Activated T-cell treated with anti-CD3 and anti-CD28 coated beads, Interleukin-2, amount 50 U/mL, for 24 hours (primary cell): ENCODE measurements around the gene NTM.
"Not testable (repeated sequence)": the region's sequence is repeated elsewhere in the genome, so short reads cannot be mapped to it uniquely, and the experiment has no call there.

ENCODE experiments used
- DNase-seq: peaks from one replicate; pipeline ENCODE4 v3.0.0-alpha.2; 2020
- H3K27ac Mint-ChIP-seq: 2 replicates; pipeline ENCODE4 v1.8.0; 2020; ENCODE audit warnings: mild to moderate bottlenecking, mixed read lengths
- H3K27me3 Mint-ChIP-seq: 2 replicates; pipeline ENCODE4 v1.8.0; 2020; ENCODE audit warnings: mixed read lengths
- H3K36me3 Mint-ChIP-seq: 2 replicates; pipeline ENCODE4 v1.8.0; 2020; ENCODE audit warnings: low read depth, mixed read lengths
- H3K4me1 Mint-ChIP-seq: 2 replicates; pipeline ENCODE4 v1.8.0; 2020; ENCODE audit warnings: low read depth, mixed read lengths
- H3K4me3 Mint-ChIP-seq: 2 replicates; pipeline ENCODE4 v1.8.0; 2020; ENCODE audit warnings: mild to moderate bottlenecking, moderate library complexity, mixed read lengths
- H3K9me3 Mint-ChIP-seq: 2 replicates; pipeline ENCODE4 v1.8.0; 2020; ENCODE audit warnings: mixed read lengths

The NTM gene

DNA sequence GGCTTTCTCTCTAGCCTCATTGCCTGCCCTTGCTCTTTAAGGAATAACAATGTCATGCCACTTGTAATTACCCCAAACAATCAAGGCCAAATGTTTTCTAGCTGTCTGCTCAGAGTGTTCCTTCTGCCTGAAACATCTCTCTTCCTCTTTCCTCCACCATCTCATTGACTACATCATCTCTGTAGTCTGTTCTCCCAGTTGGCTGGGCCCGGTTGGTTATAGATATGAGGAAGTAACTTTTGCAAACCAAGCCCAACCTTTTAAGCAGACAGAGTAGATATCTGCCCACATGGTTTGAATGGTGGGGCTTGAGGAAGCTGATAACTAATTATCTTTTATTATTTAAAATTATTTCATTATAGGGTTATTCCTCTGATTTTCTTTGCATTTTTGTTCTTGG, 104.5 kb downstream of the NTM start:
- Mint-ChIP-seq H3K27ac (no peak overlapping the region), H3K36me3 (no peaks in the 10 kb centered on the region), H3K4me1 (no peaks in the 10 kb centered on the region), H3K4me3 (no peak overlapping the region), H3K27me3 (no peaks in the 10 kb centered on the region), H3K9me3 (no peaks in the 10 kb centered on the region)
- DNase-seq = no peak

DNA sequence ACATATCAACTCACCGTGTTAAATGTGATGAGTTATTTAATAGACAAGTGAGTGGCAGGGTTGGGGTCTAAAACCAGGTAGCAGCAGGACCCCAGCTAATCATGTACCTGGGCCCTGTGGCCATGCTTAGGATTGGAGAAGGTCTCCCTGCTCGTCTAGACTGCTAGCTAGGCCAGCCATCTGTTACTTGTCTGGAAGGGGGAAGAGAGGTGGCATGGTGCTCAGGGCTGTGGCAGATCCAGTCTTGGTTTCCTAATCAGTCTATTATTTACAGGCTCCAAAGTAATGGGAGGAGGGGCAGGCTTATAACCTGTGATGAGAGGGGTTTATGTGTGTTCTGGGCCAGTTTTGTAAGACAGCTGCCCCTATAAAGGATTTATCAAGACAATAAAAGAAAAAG, 105.9 kb downstream of the NTM start:
- Mint-ChIP-seq H3K27ac (no peak overlapping the region), H3K4me3 (no peak overlapping the region), H3K9me3 (no peaks in the 10 kb centered on the region), H3K4me1 (no peaks in the 10 kb centered on the region), H3K27me3 (no peaks in the 10 kb centered on the region), H3K36me3 (no peaks in the 10 kb centered on the region)
- no peak for DNase-seq

DNA sequence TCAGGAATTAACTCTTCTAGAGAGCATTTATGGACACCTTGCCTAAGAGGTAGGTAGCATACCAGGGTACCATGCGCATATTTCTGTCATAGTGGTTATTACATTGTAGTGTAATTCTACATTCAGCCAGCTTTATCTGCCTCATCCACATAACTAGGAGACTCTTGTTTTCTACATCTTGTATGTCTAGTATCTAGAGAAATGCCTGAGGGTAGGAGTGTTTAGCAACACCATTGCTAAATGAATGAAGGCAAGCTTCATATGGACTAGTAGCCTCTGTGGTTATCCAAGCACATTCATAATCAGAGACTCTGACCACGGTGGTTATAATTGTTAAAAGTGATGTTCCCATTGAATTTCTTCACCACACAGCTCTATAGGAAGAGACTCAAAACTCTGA, 107.9 kb downstream of the NTM start:
- H3K27me3 Mint-ChIP-seq = no peaks in the 10 kb centered on the region
- no peak for DNase-seq
- H3K4me1 Mint-ChIP-seq = no peaks in the 10 kb centered on the region
- H3K27ac Mint-ChIP-seq = no peak overlapping the region
- no peaks in the 10 kb centered on the region for H3K36me3 Mint-ChIP-seq
- no peaks in the 10 kb centered on the region for H3K9me3 Mint-ChIP-seq
- no peak overlapping the region for H3K4me3 Mint-ChIP-seq

DNA sequence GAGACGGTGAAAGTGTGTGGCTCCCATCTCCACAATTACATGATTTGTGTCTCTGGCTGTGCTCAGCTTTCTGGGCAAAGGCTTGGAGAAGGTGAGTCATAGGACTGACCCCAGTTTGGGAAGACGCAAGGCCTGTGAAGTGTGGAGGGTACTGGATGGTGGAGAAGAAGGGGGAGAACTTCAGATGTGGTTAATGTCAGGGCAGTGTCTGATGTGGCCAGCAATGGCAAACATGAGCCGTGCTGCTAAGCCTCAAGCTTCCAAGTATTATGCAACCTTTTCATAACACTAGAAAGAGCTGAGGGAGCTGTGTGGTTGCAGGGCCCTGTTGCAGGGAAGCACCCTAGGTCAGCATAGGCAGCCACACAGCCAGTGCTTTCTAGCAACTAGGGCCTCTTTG, 110.9 kb downstream of the NTM start:
- Mint-ChIP-seq H3K27me3 (no peaks in the 10 kb centered on the region), H3K9me3 (no peaks in the 10 kb centered on the region), H3K36me3 (no peaks in the 10 kb centered on the region), H3K4me1 (no peaks in the 10 kb centered on the region), H3K27ac (no peak overlapping the region), H3K4me3 (no peak overlapping the region)
- DNase-seq = no peak

DNA sequence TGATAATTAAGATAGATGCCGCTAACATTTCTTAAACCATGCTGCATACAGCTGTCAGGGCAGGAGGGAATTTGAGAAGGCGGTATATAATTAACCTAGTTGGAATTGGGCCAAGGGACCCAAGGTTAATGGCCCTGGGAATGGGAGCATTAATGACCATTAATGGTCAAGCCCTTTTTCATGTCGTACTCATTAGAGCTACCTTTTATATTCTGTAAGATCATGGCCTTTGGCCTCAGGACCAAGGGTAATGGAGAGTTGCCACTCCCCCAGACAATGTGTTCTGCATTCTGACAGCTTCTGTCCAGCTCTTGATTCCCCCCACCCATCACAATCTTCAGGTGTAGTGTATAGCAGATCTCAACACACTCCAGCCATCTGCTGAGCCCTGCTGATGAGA, 111.6 kb downstream of the NTM start:
- H3K36me3 Mint-ChIP-seq = no peaks in the 10 kb centered on the region
- no peaks in the 10 kb centered on the region for H3K27me3 Mint-ChIP-seq
- DNase-seq = no peak
- no peak overlapping the region for H3K4me3 Mint-ChIP-seq
- no peak overlapping the region for H3K27ac Mint-ChIP-seq
- no peaks in the 10 kb centered on the region for H3K9me3 Mint-ChIP-seq
- no peaks in the 10 kb centered on the region for H3K4me1 Mint-ChIP-seq

DNA sequence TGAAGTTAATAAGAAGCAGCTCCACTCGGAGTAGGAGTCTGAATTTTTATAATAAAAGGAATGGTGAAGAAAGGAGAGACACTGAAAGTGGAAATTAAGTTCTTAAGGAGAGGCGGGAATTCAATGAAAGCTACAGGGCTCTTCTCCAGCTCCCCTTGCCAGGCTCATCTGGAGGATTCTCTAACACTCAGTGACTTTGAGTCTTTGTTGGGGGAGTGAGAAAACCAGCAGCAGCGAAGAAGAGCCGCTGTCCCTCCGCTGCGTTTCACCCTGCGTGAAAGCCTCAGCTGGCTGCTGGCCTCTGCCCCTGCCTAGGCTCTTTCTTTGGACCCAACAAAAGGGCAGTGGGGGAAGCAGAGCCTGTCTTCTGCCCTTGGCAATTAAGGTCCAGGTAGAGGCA, 113.0 kb downstream of the NTM start:
- H3K27ac Mint-ChIP-seq = no peak overlapping the region
- H3K27me3 Mint-ChIP-seq = no peaks in the 10 kb centered on the region
- H3K36me3 Mint-ChIP-seq = no peaks in the 10 kb centered on the region
- H3K4me3 Mint-ChIP-seq = no peak overlapping the region
- no peaks in the 10 kb centered on the region for H3K4me1 Mint-ChIP-seq
- DNase-seq = no peak
- H3K9me3 Mint-ChIP-seq = no peaks in the 10 kb centered on the region

DNA sequence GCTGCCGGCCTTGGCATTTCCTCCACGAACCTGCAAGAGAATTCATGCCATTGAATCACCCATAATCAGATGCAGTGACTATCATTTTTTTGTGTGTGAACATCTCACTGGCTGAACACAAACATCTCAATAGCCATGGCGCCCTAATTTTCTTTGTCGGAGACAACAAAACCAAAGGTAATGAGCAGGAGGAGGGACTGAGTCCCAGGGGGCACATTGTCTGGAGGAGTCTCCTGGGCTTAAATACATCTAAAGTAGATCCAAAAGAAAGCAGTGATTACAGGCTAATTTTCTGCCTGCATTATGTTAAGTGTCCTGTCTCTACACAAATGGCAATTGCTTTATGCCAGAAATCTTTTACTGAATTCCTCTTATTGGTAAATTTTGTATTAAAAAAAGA, 113.5 kb downstream of the NTM start:
- no peak for DNase-seq
- Mint-ChIP-seq H3K36me3 (no peaks in the 10 kb centered on the region), H3K27me3 (no peaks in the 10 kb centered on the region)

DNA sequence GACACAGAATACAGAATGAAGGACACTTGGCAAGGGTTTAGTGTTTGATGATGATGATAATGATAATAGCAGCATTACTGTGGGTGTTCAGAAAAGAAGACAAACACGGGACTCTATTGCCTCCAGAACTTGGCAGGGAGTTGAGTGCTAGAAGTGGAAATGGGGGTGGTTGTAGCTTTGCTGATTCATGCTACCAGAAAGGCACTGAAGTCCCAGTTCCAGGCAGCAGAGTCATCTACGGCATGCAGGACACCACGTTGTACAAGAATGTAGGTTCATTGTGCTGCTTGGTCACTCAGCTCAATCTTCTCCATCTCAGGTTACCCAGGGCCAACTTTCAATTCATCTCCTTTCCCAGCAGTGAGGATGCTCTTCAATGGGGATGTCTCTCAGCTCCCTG, 115.7 kb downstream of the NTM start:
- DNase-seq = no peak
- Mint-ChIP-seq H3K9me3 (no peaks in the 10 kb centered on the region), H3K36me3 (no peaks in the 10 kb centered on the region), H3K27me3 (no peaks in the 10 kb centered on the region), H3K4me1 (no peaks in the 10 kb centered on the region), H3K27ac (no peak overlapping the region), H3K4me3 (no peak overlapping the region)

More for the DNA sequence above, 113.5 kb downstream of the NTM start:
- no peaks in the 10 kb centered on the region for H3K9me3 Mint-ChIP-seq
- H3K4me1 Mint-ChIP-seq = no peaks in the 10 kb centered on the region
- H3K4me3 Mint-ChIP-seq = no peak overlapping the region
- H3K27ac Mint-ChIP-seq = no peak overlapping the region

DNA sequence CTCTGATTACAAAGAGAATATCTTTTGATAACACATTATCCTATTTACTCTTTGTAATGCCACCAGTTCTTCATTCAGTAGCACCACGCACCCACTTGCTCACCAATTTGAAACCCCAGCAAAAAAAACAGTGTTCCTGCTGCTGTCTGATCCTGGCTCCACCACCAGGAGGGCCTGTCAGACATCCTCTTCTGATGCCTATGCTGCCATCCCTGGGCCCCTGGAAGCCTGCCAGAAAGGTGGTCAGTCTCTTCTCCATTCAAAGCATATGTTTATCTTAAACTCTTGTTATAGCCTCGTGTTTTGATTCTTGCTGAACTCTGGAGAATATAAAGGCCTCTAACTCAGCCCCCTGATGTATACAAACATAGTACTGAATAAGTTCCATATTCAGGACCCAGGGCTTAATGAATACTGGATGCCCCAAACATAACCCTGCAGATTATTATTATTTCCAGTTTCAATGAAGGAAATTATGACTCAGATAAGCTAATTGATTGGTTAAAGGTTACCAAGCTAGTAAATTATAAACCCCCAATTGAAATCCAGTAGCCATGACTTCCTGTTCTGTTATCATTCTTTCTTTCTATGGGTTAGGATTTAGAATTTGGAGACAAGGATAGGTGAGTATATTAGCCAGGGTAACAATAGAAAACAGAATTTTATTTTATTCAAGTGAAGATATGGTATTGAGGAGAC, 116.7 kb downstream of the NTM start:
- Mint-ChIP-seq H3K36me3 (no peaks in the 10 kb centered on the region), H3K9me3 (no peaks in the 10 kb centered on the region)

DNA sequence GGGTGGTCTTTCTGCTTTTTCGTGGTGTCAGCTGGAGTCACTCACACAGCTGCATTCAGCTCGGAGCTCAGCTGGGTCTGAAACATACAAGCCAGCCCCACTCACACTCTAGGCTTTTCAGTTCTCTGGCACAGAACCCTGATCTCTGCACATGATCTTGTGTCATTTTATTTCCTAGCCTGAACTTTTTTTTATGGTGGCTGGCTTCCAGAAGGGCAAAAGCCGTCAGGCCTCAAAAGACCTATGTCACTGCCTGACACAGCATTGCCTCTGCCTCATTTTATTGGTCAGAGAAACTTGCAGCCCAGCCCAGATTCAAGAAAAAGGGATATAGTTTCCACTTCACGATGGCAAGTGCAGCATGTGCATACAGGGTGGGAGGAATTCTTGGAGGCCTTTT, 117.8 kb downstream of the NTM start:
- Mint-ChIP-seq H3K36me3 (no peaks in the 10 kb centered on the region), H3K4me1 (no peaks in the 10 kb centered on the region), H3K9me3 (no peaks in the 10 kb centered on the region), H3K27ac (no peak overlapping the region), H3K4me3 (no peak overlapping the region), H3K27me3 (no peaks in the 10 kb centered on the region)
- no peak for DNase-seq

More for the DNA sequence above, 116.7 kb downstream of the NTM start:
- no peak for DNase-seq
- H3K4me3 Mint-ChIP-seq = no peak overlapping the region
- no peaks in the 10 kb centered on the region for H3K27me3 Mint-ChIP-seq
- H3K4me1 Mint-ChIP-seq = no peaks in the 10 kb centered on the region
- H3K27ac Mint-ChIP-seq = no peak overlapping the region

DNA sequence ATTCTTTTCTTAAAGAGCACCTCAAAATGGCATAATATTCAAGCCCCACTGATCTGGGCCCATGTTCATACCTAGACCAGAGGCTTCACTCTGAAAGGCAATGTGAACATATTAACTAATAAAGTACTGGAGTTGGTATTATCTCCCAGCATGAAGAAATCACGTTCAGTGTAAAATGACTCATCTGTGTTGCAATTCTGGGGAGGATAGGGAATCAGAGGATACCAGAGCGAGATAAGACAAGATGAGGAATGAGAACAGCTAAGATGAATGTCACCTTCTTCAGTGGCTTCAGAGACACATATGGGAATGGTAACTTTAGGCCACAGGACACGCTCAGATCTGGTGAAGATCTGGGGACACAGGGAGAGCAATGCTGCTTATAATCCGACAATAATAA, 121.1 kb downstream of the NTM start:
- no peaks in the 10 kb centered on the region for H3K9me3 Mint-ChIP-seq
- no peaks in the 10 kb centered on the region for H3K4me1 Mint-ChIP-seq
- no peak overlapping the region for H3K4me3 Mint-ChIP-seq
- no peaks in the 10 kb centered on the region for H3K27me3 Mint-ChIP-seq
- DNase-seq = no peak
- H3K36me3 Mint-ChIP-seq = no peaks in the 10 kb centered on the region
- no peak overlapping the region for H3K27ac Mint-ChIP-seq

DNA sequence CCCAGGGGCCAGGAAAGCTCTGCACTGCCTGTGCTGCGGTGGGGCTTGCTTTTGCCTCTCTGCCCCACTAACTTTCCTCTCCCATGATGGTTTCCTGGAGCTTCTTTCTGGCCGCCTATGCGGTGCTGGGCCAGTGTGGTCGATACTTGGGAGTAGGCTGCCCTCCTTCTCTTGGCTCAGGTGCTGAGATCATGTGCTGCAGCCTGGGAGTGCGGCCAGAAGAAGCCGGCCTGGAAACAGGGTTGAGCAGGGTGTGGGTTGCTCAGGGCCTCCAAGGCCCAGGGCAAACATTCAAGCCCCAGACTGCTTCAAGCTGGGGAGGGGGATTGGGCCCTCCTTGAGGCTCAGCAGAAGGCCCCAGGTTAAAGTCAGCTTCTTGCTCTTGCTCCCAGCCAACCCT, 125.0 kb downstream of the NTM start:
- H3K27me3 Mint-ChIP-seq = no peaks in the 10 kb centered on the region
- no peak overlapping the region for H3K27ac Mint-ChIP-seq
- DNase-seq = no peak
- H3K4me1 Mint-ChIP-seq = no peaks in the 10 kb centered on the region
- H3K36me3 Mint-ChIP-seq = no peaks in the 10 kb centered on the region
- H3K4me3 Mint-ChIP-seq = no peak overlapping the region
- H3K9me3 Mint-ChIP-seq = no peaks in the 10 kb centered on the region

DNA sequence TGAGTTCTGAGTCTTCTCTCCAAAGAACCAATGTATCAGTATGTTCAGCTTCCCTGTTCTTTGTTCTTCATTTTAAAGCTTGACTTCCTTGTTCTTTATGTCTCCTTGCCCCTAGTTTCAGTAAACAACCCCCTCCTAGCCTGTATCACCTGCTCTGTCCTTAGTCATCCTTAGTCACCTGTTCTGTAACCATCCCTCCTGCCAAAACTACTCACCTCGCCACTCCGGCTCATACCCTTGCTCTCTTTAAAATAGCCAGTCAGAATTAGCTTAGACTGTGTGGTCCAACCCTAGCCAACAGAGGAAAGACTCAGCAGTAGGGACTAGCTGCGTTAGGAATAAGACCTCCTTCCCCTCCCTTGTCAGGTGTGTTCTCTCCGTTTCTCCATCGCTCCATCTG, 127.3 kb downstream of the NTM start:
- not testable (repeated sequence) for H3K4me3 Mint-ChIP-seq, H3K36me3 Mint-ChIP-seq, H3K4me1 Mint-ChIP-seq, H3K27me3 Mint-ChIP-seq, H3K9me3 Mint-ChIP-seq, DNase-seq, H3K27ac Mint-ChIP-seq

DNA sequence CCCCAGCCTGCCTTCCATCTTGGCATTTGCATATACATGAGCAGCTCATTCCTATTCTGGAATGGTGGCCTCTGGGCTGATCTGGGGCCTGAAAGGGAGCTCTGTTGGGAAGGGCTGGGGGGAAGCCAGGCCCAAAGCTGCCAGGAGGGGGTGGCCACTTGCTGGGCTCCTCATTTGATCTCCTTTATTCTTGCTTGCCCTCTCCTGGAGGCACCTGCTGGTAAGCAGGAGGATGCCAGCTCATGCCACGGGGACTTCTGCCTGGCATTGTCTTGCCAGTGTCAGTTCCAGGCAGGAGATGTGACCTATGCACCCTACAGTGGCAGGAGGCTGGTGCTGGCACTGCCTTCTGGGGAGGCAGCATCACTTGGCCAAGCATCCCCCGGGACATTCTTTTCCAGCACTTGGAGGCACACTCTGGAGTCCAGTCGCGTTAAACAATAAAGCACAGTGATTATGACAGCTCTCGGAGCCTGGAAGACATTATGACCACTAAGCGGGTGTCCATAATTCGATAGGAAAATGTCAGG, 128.3 kb downstream of the NTM start:
- H3K4me1 Mint-ChIP-seq = no peaks in the 10 kb centered on the region
- H3K36me3 Mint-ChIP-seq = no peaks in the 10 kb centered on the region
- DNase-seq = no peak
- H3K4me3 Mint-ChIP-seq = no peak overlapping the region
- H3K27me3 Mint-ChIP-seq = no peaks in the 10 kb centered on the region
- no peaks in the 10 kb centered on the region for H3K9me3 Mint-ChIP-seq
- no peak overlapping the region for H3K27ac Mint-ChIP-seq

DNA sequence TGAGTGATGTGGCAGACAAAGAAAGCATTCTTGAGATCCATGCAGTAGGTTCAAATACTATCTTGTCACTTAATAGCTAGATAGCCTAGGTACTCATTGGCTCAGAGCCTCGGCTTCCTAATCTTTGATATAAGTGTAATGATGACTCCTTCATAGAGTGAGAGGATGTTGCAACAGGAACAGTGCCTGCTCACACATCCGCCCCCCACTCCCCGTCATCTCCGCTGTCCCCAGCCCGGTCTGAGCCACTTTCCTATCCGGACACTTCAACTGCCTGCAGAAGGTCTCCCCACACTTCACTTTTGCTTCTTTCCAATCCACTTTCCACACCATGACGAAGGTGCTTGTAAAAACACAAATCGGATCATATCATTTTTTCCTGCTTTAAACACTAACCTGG, 128.8 kb downstream of the NTM start:
- no peak for DNase-seq
- no peaks in the 10 kb centered on the region for H3K36me3 Mint-ChIP-seq
- no peak overlapping the region for H3K4me3 Mint-ChIP-seq
- no peaks in the 10 kb centered on the region for H3K9me3 Mint-ChIP-seq
- no peaks in the 10 kb centered on the region for H3K27me3 Mint-ChIP-seq
- H3K27ac Mint-ChIP-seq = no peak overlapping the region
- H3K4me1 Mint-ChIP-seq = no peaks in the 10 kb centered on the region

DNA sequence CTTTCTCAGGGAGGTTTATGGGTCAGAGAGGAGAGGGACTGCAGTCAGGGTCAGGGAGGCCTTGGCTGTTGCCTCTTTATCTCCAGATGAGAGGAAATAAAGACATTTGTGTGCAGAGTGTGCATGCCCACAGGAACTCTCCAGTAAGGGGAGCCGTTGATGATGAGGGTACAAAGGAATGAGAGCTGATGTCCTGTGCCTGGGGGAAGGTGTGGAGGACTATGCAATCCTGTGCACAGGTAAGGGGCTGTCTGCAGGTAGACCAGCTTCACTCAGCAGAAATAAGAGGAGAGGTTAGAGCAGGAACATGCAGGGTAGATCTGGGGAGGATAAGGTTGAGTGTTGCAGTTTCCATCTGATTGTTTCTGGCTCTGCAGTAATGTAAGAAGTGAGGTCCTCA, 132.6 kb downstream of the NTM start:
- Mint-ChIP-seq H3K9me3 (no peaks in the 10 kb centered on the region), H3K27me3 (peaks cover 3% of the 10 kb centered on the region), H3K36me3 (no peaks in the 10 kb centered on the region), H3K4me1 (no peaks in the 10 kb centered on the region), H3K4me3 (no peak overlapping the region), H3K27ac (no peak overlapping the region)
- DNase-seq = no peak
